Measurements from ENCODE around the gene SYNGAP1.

GRCh38 chr6:33420491-33421343 lies 852 bp downstream of the SYNGAP1 start:
- TF ChIP-seq ZNF274 (IDR thresholded peaks at IDR 0.05; ENCODE audit: low read depth, low read length): no peak
- no peak for TF ChIP-seq SUZ12 (IDR thresholded peaks at IDR 0.05; ENCODE audit: extremely low read depth, insufficient read depth, insufficient read length)
- TF ChIP-seq YY1 (IDR thresholded peaks at IDR 0.05; ENCODE audit: insufficient read depth, insufficient read length): no peak

Data from NT2/D1 (cell line).